HG03378 (cell line): ENCODE data around the gene ZNF12.

Experiments
- ATAC-seq: cut with Tn5 transposase; IDR thresholded peaks from one replicate; pipeline ENCODE4 v1.9.1; 2021; ENCODE audit warnings: mild to moderate bottlenecking, moderate library complexity; ENCODE audit not compliant: unreplicated experiment

The ZNF12 gene

DNA sequence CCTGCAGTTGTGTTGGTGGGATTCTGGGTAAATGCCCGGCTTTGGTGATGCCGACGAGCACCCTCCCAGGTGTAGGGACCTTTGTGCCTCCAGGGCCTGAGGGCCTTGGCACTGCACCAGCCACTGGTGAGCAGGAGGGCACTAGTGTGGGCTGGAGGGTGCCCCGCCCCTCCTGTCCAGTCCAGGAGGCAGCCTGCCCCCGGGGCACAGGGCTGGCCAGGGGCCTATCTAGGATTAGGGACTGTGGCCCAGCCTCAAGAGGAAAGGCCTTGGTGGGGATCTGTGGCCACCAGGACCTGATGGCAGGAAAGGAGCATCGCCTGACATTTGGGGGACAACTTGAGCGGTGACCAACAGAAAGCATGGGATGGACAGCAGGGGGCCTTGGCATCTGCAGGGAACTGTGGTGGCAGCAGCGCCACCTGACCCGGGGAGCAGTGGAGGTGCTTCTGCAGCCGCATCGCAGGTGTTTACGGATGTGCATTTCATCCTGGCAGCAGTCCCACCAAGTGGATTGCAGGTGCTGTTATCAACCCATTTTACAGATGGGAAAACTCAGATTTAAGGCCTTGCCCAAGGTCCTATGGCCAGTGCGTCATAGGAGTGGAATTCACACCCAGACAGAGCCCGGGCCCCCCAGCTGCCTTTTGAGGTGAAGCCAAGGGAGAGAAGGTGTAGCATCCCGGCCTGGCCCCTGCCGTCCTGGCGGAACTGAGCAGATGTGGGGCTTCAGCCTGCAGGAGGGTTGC is 58.5 kb downstream of the ZNF12 start:
- ATAC-seq: no peak

GRCh38 chr7:6647541-6647940 is 59.2 kb downstream of the ZNF12 start:
- ATAC-seq: no peak

GRCh38 chr7:6647080-6647479 is 59.7 kb downstream of the ZNF12 start:
- no peak for ATAC-seq

GRCh38 chr7:6646465-6646864 is 60.3 kb downstream of the ZNF12 start:
- no peak for ATAC-seq

DNA sequence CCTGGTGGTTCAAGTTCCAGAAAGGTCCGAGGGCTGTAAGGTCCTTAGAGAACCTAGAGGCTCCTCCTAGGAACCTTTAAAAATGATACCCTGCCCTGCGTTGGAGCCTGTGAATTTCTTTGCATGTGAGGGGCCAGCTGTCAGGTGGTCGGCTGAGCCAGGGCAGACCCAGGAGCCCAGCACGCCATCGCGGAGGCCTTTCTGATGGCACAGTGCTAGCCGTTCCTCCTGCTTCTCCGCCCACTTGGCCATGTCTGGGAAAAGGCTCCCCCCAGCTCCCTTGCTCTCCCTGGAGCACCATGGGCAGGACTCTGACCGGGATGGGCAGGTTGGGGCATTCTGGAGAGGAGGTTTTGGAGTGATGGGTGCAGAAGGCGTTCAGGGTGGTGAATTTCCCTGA is 62.0 kb downstream of the ZNF12 start:
- no peak for ATAC-seq

DNA sequence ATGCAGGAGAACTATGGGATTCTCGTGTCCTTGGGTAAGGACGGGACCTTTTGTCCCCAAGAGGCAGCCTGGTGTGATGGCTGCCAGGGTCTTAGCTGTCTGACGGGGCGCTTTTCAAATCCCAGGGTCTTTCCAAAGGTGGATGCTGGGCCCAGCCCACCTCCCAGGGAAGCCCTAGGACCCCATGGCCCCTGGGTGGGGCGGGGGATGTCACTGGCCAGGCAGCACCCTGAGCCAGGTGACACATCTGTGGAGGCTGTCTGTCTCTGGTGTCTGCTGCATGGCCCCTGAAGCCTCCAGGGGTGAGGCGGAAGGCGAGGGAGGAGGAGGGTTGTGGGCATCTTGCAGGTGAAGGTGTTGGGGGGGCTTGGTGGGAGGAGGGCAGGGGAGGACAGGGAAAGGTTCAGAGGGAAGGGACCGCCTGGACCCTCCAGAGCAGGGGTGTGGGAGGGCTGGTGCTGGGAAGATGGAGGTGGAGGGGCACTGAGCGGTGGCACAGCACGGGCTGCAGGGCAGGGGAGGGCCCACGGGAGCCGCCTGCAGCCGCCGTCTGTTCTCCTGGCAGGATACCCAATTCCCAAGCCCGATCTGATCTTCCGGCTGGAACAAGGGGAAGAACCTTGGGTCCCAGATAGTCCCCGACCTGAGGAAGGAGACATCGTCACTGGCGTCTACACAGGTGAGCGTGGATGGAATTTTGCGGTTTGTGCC is 62.7 kb downstream of the ZNF12 start:
- no peak for ATAC-seq

DNA sequence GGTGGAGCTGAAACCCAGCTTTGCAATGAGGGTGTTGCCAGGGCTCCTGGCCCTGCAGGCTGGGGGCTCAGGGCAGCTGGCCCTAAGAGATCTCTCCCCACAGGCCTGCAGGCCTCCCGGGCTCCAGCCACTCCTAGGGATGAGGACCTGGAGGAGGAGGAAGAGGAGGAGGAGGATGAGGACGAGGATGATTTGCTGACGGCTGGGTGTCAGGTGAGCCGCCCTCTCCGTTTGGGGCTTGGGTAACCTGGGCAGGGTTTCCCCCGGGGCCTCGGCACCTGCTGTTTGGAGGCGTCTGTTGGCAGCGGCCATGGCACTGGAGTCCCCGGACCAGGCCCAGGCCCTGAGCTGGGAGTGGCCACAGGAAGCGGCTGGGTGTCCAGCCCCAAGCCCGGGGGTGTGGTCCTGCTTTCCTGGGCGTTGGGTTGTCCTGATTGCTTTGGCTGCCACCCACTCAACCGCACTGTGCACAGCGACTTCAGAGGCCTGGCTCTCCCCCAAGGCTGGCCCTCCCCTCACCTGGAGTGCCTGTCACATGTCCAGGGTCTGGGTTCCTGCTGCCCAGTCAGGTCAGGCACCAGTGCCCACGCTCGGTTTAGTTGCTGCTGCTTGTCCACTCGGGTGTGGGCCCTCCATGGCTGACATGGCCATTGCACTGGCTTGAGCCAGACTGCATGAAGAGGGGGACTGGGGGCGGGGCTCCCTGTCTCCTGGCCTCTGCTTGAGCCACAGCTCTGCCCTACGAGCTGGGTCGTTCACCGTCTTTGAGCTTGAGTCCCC is 63.7 kb downstream of the ZNF12 start:
- ATAC-seq: no peak

GRCh38 chr7:6642239-6642839 is 64.4 kb downstream of the ZNF12 start:
- no peak for ATAC-seq

DNA sequence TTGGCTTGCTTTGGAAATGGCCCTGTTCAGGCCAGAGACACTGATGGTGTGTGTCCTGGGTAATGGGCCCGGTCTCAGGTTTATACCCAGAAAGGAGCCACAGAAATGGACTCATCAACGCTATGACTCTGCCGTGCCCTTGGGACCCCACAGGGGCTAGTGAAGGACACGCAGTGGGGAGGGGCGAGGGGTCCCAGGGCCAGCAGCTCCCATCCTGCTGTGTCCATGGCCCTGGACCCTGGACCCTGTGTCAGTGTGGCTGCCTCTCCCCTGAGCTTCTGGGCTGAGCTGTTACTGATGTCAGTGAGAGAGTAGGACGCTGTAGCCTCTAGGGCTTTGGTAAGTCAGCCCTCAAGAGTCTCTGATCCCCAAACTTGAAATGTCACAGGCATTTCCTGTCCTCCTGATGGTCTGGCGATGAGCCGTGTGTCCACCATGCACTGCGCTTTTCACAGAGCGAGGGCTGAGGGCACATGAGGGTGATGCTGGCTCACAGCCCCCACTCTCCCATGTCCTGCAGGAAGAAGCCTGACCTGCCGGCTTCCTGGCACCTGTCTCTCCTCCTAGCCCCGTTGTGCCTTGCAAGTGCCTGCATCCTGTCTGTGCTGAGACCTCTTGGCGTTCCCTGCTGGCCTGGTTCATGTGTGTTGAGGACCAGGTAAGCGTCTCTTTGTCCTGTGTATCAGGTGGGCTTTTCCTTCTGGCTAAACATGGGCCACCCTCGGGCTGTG is 65.3 kb downstream of the ZNF12 start:
- no peak for ATAC-seq

- ATAC-seq: no peak
These were observed 66.5 kb downstream of the ZNF12 start for GRCh38 chr7:6640246-6640721.

DNA sequence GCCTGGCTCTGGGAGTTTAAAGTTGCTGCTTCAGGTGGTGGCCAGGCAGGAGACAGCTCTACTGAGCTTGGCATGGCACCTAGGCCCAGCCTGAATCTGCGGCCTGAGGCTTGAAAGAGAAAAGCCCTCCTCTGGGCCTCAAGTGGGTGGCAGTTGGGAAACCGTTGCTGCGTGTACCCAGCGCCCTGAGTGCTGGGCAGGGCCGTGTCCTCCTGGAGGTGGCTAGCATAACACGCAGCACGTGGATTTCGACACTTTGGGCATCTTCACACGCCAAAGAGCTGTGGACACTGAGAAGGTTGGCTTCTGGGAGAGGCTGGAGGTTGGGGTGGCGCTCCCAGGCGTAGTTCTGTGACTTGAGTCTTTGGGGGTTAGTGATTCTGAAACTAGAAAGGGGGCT is 67.1 kb downstream of the ZNF12 start:
- ATAC-seq: no peak

DNA sequence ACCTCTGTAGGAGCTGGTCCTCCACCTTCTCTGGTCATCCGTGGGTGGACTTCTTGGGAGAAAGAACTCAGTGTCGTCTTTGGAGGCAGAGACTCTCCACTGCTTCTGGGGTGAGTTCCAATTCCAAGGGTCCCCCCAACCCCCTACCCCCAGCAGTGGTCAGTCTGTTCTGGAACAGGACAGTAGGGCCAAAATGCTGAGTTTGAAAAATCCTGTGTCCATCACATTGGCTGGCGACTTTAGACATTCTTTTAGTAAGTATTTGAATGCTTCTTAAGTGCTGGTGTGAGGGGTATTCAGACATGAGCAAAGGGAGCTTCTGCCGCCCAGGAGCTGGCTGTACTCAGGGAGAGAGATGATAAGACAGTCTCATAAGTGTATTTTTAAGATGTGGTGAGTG is 67.7 kb downstream of the ZNF12 start:
- ATAC-seq: no peak
